Hematopoietic multipotent progenitor cell treated with erythropoietin and hydrocortisone succinate and interleukin-3 and kit ligand, for 4 days (in vitro differentiated cells): ENCODE data around the gene PFKL.
A peak's percentile ranks its signal among the peaks of the same experiment; 100 is the strongest.

ENCODE experiments used
- DNase-seq: peaks from one replicate; pipeline ENCODE4 v3.0.0-alpha.2; 2015

Gene PFKL

DNA sequence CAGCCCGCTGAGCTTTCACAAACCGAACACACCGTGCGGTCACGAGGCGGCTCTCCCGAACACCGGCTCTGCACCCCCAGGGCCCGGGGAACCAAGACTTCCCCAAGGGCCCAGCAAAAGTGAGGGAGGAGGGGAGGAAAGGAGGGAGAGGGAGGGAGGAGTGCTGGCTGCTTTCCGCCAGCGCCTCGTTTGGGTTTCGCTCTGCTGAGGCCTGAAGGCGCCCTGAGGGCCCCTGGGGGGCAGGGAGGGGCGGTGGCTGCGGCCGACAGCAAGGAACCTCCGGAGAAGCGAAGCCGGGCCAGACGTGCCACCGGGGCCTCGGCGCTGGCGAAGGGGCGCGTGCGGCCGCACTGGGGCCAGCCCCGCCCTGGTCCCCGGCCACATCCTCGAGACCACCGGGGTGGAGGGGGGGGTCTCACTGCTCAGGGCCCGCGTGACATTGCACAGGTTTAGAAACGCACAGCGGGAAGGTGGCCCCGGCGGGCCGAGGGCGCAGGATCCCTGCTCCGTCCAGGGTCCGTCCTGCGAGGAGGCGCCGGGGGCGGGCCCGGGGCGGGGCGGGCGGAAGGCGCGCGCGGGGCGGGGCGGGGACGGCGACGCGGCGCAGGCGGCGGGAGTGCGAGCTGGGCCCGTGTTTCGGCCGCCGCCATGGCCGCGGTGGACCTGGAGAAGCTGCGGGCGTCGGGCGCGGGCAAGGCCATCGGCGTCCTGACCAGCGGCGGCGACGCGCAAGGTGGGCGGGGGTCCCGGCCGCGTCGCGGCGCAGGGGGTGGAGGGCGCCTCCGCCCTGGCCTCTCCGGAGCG lies at the start of gene PFKL:
Gene PFKL (plus strand): TSS at position 596 of the 804 bp plus-strand sequence. CDS start 53 bp downstream, at position 649.
- peak; percentile 88 for DNase-seq

DNA sequence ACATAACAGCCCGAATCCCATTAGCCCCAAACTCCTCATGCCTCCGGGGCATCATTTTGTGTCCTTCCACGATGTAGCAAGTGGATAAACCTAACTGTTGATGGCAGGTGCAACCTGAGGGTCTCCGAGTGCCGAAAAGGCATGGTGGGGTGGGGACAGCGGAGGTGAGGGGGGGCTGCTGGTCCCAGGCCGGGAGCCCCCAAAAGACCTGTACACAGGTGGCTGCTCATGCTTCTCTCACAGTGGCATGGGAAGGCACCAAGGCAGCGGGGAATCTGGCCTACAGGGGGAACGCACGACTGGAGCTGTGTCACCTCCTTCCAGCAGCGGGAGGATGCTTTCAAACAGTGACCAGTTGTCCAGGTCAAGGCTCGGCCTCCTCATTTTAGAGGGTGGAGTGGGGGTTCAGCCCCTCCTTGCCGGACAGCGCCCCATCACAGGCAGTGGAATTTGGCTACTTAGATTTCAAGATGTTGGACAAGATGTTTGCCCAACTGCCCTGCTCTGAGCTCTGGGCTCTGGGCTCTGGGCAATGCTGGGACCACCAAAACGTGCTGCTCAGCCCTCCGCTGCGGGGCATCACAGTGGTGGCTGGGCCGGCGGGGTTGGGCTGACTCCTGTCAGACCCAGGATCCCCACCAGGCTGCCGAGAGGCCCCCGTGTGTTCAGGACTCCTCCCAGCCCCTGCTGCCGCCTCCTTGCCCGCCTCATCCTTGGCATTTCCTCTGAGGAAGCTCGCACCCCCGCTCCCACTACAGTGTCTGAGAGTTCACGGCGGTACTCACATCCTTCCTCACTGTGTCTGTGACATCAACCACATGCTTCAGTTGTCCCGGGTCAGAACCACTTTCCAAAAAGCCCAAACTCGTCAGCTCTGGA lies 45.8 kb upstream of the PFKL start:
- no peak for DNase-seq

DNA sequence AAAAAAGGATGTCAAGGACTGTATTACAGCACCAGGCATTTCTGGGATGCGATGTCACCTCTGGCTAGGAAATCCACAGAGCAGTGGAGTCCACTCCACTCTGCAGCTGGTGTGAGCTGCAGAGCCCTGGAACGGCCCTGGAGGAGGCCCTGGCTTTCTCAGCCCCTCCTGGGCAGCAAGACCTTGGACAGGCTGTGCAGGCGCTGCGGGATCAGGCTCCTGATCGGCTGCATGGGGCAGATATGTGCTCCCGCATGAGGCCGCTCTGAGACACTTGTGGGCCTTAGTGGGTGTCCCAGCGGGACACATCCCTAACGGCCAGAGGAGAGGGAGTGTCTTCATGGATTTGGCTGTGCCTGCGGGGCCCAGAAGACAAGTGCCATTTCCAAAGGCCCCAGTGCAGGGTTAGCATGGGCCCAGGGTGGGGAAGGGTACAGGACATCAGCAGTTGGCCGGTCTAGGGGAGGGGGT lies 44.3 kb upstream of the PFKL start:
- no peak for DNase-seq

DNA sequence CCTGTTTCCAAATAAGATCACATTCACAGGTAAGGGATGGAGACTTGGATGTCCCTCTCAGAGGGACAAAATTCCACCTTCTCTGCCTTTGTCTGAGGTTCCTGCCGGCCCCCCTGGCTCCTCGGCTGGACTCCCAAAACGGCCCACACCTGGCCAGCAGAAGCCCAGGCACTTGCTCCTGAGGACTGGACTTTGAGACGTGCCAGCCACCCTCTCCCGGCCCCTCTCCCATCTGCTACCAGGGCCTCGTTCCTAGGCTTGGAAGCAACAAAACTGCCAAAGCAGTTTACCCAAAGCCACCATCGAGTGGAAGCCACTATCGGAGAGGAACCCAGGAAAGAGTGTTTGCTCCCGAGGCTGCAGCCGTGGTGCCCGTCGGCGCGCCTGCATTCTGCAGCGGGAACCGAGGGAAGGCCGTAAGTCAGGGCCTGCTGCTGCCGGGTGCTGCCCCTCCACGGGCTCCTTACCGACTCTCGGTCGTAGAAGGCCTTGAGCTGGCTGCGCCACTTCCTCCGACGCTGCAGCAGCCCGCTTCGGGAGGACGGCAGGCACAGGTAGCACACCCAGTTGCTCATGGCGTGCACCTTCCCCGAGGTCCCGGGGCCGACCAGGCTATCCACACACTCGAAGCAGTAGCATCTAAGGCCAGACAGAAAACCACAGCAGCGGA lies 41.7 kb upstream of the PFKL start:
- DNase-seq, result no peak

DNA sequence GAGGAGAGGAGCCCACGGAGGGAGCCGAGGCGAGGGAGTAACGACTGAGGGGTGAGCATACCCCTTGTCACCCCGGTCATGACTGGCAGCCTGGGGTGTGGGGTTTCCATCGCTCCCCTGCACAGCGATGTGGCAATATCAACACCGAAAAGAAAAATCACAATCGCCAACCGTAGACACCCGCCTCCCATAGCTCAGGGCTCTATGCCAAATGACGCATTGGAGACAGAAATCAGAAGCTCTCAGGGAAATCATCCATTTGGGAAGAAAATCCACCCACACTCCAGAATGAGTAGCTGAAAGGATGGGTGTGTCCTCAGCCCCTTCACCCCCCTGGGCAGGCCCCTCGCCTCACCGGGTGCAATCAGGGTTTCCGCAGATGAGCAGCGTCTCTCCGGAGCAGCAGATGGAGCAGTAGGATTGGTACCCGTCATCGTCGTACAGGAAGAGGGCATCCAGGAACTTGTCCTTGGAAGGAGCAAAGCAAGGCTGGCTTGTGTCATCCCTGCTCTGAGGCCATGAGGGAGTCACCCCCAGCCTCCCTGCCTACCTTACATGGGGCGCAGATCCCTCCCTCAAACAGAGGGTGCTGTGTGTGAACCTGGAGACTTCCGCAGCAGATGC lies 40.7 kb upstream of the PFKL start:
- no peak for DNase-seq

DNA sequence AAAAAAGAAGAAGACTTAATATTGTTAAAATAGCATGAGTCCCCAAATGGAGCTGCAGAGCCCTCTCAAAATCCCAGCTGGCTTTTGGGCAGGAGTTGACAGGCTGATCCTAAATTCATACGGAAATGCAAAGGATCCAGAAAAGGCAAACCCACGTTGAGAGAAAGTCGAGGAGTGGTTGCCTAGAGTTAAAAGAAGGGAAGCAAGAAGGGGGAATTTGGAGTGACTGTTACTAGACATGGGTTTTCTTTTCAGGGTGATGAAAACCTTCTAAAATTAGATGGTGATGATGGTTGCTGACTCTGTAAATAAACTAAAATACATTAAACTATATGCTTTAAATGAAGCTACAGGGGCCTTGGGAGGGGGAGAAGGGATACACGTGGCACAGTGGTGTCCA lies 39.8 kb upstream of the PFKL start:
- no peak for DNase-seq

DNA sequence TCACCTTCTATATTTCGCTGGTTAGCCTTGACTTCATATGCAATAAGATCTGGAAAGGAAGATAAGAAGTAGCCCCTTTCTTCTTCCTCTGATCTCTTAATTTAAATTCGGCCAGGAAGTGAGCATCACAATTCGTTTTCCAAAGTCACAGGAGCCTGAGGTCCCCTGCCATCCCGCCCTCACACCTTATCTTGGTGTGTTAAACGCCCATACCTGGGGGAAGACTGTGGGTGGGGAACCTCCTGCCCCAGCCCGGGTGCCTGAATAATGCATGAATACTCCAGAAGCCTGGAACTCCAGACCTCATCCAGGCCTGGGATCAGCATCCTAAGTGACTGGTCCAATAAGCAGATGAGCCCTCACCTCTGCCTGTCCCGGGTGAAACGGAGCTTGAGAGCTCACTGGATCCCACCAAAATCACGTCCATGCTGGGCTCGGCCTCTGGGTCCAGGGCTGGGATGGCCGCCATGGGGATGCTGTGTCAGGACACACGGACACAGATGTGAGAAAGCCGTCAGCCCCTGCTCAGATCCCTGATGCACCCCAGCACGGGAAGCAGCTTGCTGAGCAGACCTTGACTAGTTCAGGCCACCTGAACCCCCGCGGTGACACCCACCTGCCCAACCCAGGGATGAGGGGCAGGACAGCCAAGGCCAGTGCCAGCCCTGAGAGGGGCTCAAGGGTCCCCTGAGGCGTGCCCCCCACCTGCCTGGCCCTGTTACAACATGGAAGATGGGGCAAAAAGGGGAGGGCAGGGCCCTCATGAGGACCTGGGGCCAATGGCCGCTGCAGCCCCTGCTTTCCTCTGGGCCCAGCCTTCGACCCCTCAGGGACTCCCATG lies 38.8 kb upstream of the PFKL start:
- DNase-seq, result no peak

DNA sequence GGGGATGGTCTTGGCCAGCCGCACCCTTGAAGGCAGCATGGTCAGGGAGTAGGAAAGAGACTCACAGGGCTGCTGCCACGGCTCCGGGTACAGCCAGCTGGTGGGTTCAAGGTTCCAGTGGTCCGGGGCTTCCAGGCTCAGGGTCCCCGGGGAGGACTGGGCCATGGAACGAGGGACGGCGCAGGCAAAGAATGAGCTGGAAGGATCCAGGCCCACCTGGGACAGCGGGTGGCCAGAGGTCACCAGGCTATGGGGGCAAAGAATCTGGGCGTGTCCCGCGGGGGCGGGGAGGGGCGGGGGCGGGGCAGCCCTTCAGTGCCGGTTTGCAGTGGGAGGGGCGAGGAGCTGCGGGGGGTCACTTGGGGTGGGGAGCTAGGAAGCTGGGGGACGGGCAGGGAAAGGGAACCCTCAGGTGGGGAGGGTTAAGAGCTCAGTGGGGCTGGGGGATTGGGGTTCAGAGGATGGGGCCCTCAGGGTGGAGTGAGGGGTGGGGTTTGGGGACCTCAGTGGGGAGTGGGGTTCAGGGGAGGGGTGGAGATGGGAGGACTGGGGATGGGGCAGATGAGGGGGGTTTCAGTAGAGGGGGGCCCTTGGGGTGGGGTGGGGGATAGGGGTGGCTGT lies 38.1 kb upstream of the PFKL start, which contains the start of gene DNMT3L:
Gene DNMT3L (minus strand): TSS at position 223 of the 621 bp plus-strand sequence. CDS start 638 bp downstream, outside the sequence.
- DNase-seq, result no peak

DNA sequence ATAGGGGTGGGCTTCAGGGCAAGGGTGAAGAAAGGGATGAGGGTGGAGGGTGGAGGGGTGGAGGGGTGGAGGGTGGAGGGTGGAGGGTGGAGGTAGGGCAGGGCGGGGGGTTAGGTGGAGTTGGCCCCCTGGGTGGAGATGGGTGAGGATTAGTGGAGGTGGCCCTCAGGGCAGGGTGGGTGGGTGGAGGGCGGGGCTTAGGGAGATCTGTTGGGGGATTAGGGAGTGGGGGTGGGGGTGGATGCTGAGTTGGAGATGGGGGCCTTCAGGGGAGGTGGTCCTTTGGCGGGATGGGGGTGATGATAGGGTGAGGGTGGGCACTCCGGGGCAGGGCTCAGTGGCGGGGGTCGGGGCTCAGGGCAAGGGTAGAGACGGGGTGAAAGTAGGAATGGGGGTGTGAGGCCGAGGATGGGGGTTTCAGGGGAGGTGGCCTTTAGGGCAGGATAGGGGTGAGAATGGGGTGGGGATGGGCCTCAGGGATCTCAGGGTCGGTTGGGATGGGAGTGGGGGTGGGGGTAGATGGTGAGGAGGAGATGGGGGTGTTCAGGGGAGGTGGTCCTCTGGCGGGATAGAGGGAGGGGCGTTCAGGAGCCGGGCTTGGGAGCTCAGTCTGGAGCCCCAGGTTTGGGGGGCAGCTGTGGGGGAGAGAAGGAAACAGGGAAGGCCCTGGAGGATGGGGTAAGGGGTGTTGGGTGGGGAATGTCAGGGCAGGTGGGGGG lies 37.4 kb upstream of the PFKL start:
- no peak for DNase-seq

DNA sequence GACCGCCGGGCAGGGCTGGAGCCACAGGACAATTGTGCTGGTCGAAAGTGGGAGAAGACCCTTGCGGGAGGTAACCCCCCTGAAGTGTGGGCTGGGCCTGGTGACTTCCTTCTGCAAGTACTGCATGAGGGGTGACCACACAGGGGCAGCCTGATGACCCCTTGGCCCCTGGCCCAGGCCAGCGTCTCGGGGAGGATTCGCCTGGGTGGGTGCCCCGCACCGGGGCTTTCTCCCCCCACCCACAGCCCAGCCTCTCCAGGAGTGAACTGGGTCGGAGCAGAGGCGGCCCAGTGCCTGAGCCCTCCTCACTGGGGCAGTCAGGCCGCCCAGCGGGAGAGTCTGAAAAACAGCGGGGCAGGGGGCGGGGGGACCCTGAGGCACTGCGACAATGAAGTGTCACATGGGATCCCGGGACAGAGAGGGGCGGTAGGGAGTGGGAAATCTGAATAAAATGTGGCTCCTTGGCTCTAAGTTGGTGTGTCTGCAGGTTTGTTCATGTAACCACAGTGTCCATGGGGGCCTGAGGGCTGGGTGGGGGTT lies 36.6 kb upstream of the PFKL start:
- no peak for DNase-seq

DNA sequence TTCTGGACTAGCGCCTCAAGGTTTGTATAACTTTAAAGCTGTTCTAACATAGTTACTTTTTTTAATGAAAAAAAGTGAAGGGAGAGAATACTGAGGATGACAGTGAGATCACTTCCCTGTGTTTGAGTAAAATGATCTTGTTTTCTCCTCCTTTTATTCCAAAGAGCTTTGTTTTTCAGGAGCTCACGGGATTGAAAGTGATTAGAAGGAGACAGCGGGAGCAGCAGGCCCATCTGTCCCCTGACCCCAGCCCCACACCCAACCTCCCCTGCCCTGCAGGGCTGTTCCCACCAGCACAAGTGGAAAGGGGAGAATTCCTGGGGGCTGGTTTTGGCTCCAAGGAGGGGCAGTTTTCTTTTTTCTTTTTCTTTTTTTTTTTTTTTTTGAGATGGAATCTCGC lies 36.1 kb upstream of the PFKL start:
- no peak for DNase-seq

DNA sequence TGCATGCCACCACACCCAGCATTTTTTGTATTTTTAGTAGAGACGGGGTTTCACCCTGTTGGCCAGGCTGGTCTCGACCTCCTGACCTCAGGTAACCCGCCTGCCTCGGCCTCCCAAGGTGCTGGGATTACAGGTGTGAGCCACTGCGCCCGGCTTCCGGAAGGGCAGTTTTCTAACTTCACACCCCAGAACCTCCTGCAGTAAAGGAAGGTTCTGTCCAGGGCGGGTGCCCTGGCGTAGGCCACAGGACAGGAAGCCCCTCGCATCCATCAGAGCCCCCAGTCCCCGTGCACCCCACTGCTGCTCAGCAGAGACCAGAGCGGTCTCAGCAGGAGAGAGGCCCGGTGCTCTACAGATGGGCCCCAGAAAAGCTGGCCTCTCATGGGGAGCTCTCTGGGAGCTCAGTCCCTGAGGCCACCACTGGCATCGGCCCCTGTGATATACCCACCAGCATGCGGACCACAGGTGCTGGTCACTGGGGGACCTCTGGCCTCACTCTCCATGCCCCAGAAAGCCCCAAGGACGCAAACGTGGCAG lies 34.1 kb upstream of the PFKL start:
- DNase-seq, result no peak

DNA sequence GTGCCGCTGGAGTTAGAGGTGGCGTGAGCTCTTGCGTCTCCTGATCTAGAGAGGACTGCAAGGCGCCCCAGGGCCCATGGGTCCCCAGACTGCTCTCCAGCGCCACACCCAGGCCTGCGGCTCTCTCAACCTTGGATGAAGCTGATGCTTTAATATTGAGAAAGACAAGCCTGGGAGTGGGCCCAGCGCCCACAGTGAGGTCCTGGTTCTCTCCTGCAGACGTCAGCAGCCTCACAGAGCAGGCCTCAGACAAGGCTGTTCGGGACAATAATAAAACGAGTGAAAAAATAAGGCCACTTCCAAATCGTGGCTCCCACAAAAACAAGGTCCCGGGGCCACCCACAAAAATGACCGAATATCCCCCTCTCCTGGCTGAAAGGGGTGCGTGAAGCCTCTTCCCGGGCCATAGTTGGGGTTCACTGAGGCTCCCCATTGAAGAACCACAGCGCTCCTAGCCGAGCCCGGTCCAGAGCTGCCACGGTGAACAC lies 32.2 kb upstream of the PFKL start:
- peak; percentile 54 for DNase-seq

DNA sequence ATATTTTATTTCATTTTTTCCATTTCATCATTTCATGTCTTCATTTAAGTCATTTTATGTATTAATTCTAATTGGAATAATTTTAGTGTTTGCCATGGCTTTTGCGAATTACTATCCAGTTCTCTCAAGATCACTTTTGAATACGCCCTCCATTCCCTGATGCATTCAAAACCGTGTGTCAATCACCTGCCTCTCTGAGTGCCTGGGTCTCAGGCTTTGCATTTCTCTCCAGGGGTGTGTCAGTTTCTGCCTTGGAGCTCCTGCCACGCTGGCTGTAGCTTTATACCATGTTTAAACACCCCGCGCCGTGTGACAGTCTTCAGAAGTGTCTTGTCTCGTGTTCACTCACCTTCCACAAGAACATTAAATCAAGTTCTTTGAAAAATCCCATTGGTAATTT lies 30.8 kb upstream of the PFKL start:
- DNase-seq, result no peak

DNA sequence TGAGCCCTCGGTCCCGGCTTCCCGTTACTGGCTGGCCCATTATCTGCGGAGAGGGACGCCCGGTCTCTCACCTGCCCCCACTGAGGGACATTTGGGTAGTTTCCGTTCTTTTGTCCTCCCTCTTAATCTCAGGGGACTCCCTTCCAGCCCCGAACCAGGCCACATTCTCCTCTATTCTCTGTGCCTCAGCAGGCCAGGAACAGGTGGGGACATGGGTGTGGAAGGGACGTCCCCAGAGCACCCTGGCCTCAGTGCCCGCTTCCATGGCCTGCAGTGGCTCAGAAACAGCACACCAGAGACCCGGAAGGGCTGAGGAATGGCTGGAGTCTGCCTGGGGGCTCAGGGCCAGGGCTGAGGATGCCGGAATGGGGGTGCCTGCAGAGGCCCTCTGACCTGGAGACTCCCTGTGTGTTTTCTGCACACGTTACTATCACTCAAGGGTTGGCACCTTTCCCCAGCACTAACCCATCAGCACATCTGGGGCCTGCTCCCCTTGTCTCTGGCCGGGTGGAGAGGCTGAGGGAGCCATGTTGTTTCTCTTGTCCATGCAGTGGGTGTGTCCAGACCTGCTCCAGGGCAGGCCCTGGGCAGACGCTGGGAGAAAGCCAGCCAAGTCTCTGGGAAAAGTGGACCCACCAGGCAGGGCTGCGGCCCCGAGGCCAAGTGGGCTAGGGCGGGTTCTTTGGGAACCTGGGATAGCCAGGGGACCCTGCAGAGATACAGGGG lies 28.1 kb upstream of the PFKL start:
- DNase-seq, result no peak

DNA sequence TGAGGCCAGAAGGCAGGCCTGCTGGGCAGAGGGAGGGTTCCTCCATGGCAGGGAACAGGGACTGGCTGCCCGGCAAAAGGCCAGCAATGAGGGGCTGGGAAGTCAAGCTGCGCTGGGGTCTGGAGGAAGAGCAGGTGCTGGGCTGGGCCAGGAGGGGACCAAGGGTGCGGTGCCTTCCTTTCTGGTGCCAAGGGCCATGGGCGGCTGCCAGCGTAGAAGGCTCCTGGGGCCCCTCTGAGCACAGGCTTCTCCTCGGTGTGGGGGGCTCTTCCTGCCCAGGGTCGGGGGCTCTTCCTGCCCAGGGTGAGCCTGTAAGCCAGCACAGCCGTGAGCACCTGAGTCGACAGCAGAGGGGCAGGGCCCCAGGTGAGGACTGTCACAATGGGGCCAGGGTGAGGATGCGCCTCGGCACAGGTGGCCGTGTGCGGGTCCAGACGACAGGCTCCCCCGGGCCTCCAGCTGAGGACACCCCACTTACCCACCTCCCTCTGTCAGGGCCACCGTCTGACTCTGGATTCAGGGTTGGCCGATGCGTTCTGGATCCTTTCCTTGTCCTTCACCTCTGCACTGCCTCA lies 27.5 kb upstream of the PFKL start:
- no peak for DNase-seq

DNA sequence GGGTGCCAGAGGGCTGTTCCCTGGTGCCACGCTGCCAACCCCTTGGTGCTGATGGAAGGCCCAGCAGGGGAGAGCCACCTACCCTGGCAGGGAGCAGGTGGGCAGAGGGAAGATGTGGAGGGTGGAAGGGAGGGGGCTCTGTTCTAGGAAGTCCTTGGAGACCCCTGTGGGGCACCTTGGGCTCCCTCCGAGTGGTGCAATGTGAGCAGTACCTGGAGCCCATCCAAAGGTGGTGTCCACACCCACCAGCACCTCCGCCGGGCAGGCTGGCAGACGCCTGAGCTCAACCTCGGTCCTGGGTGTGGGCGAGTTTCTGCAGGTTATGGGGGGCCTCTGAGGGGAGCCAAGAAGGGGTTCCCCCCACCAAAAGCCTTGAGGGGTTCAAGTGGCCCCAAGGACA lies 26.8 kb upstream of the PFKL start:
- no peak for DNase-seq

DNA sequence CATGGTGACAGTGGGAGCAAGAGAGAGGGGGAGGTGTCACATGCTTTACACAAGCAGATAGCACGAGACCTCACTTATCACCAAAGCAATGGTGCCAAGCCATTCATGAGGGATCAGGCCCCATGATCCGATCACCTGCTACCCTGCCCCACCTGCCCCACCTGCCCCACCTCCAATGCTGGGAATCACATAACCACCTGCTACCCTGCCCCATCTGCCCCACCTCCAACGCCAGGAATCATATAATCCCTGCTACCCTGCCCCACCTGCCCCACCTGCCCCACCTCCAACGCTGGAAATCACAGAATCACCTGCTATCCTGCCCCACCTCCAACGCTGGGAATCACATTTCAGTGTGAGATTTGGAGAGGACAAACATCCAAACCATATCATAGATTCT lies 24.8 kb upstream of the PFKL start:
- DNase-seq, result no peak
